SIG-M5 treated with dmso at 0.1 percent for 504 hours (cell line): ENCODE results near the gene VENTX.

Experiments used
- DNase-seq: peaks from one replicate; lab custom pipeline; 2025; ENCODE audit not compliant: unreplicated experiment; lab: John Stamatoyannopoulos, UW

Gene VENTX

GRCh38 chr10:133271521-133272300 is 34.1 kb downstream of the VENTX start:
- DNase-seq, result no peak

GRCh38 chr10:133272301-133272963 is 34.8 kb downstream of the VENTX start:
- DNase-seq, result no peak

- DNase-seq, result no peak
Measured at GRCh38 chr10:133272964-133273420, 35.3 kb downstream of the VENTX start.

GRCh38 chr10:133273534-133274143 is 36.0 kb downstream of the VENTX start:
- no peak for DNase-seq

GRCh38 chr10:133274751-133275683 is 37.4 kb downstream of the VENTX start:
- DNase-seq, result peak; percentile 19

- no peak for DNase-seq
Measured at GRCh38 chr10:133275684-133276092, 38.0 kb downstream of the VENTX start.

- DNase-seq, result no peak
Measured at GRCh38 chr10:133276100-133276434, 38.4 kb downstream of the VENTX start.

- DNase-seq, result no peak
Measured at GRCh38 chr10:133276435-133277201, 39.0 kb downstream of the VENTX start, which contains the start of gene ADAM8. Gene ADAM8, minus strand, starts transcription at chr10:133276868. Its CDS starts 51 bp downstream, at chr10:133276817.

- DNase-seq, result no peak
Measured at GRCh38 chr10:133277277-133277992, 39.8 kb downstream of the VENTX start.

GRCh38 chr10:133277993-133278576 is 40.4 kb downstream of the VENTX start:
- no peak for DNase-seq

GRCh38 chr10:133278577-133279265 is 41.1 kb downstream of the VENTX start:
- DNase-seq, result peak; percentile 72

GRCh38 chr10:133279326-133280226 is 41.9 kb downstream of the VENTX start:
- no peak for DNase-seq

- no peak for DNase-seq
Measured at GRCh38 chr10:133280391-133281059, 42.9 kb downstream of the VENTX start.

GRCh38 chr10:133281084-133281483 is 43.4 kb downstream of the VENTX start:
- DNase-seq, result no peak

GRCh38 chr10:133281628-133282372 is 44.1 kb downstream of the VENTX start:
- no peak for DNase-seq

- DNase-seq, result no peak
Measured at GRCh38 chr10:133282846-133283390, 45.3 kb downstream of the VENTX start.
